ENCODE results near the gene KCNIP4.

GRCh38 chr4:21380861-21381260 is 567.7 kb downstream of the KCNIP4 start:
- TF ChIP-seq CTCF (optimal IDR thresholded peaks at IDR 0.05 in 1 of 3, IDR thresholded peaks at IDR 0.05 in 1 of 3, conservative IDR thresholded peaks at IDR 0.05 in 1 of 3; ENCODE audit: extremely low read depth in 1 of 3, insufficient read depth in 2 of 3, low read length in 3 of 3), result no peak
- TF ChIP-seq EZH2 (IDR thresholded peaks at IDR 0.05; ENCODE audit: low read length), result no peak

Measured in keratinocyte (primary cell).